Activated T-cell treated with anti-CD3 and anti-CD28 coated beads for 1 hour (primary cell): Measurements from ENCODE around the gene KANK4.
"Not testable (repeated sequence)": the region's sequence is repeated elsewhere in the genome, so short reads cannot be mapped to it uniquely, and the experiment has no call there.

ENCODE experiments used
- DNase-seq: peaks from one replicate; pipeline ENCODE4 v3.0.0-alpha.2; 2020; ENCODE audit warnings: low read depth

KANK4 gene

DNA sequence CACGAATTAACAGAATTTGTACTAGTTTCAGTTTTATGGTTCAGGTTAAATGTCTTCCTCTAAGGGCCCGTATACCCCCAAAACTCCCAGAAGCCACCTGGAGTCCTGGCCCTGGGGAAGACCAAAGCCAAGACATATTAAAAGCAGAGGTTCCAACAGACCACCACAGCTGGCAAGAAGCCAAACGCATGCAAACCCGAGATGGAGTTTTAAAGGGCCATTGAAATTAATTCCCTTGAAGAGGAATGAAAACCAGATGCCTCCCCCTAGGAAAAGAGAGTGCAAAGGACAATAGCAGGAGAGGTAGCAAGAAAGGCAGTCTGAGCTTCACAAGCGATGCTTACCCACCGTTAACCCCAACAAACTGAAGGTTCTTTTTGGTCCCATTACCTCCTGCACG, 48.1 kb downstream of the KANK4 start:
- no peak for DNase-seq

DNA sequence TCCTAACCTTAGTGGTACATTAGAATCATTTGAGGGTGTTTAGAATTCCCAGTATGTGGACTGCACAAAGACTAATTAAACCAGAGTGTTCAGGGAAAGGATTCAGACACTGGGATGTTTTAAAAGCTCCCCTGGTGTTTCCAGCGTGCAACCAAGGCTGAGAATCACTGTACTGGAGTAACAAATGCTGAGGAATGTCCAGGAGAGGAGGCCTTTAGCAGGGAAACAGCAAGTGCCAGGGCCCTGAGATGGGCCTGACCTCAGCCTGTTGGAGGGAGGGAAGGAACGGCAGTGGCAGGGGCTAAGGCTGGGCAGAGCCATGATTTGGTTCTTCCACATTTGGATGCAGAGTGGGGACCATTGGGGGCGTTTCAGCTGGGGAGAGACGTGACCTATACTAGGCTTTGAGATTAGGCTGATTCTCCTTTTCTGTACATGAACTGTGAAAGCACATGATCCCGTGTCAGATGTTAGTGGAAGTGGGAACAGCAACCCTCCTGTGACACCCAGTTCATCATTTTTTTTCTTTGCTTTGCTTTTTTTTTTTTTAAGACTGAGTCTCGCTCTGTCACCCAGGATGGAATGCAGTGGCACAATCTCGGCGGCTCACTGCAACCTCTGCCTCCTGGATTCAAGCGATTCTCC, 49.3 kb downstream of the KANK4 start:
- no peak for DNase-seq

DNA sequence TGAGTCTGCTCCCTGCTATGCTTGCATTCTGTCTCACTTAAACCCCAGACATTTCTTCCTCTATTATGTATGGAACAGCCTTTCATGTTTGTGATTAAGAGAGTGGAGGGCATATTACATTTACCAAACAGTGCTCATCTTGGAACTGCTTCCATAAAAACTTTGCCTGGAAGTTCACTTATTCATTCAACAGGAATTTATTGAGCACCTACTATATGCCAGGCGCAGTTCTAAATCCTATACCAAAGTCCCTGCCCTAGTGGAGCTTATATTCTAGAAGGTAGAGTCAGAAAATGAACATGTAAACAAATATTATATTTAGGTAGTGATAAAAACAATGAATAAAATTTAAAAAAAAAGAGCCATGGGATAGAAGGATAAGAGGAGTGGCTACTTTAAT, 49.8 kb downstream of the KANK4 start:
- DNase-seq: no peak

DNA sequence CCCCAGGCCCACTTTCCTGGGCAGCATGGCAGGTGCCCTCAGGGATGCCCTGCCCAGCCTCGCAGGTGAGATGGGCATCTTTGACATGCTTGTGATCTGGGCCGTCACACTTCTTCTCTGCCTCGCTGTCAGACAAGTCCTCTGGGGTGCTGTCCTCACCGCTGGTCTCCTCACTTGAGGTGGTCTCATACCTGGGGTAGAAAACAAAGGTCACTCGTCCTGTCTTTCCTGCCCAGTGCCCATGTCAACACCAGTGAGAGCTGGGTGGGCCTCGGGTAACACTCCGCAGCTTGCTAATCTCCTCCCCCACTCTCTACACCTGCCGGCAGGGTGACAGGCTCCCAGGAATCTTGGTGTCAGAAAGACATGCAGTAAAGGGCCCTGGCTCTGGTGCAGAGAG, 50.9 kb downstream of the KANK4 start:
- DNase-seq: no peak

DNA sequence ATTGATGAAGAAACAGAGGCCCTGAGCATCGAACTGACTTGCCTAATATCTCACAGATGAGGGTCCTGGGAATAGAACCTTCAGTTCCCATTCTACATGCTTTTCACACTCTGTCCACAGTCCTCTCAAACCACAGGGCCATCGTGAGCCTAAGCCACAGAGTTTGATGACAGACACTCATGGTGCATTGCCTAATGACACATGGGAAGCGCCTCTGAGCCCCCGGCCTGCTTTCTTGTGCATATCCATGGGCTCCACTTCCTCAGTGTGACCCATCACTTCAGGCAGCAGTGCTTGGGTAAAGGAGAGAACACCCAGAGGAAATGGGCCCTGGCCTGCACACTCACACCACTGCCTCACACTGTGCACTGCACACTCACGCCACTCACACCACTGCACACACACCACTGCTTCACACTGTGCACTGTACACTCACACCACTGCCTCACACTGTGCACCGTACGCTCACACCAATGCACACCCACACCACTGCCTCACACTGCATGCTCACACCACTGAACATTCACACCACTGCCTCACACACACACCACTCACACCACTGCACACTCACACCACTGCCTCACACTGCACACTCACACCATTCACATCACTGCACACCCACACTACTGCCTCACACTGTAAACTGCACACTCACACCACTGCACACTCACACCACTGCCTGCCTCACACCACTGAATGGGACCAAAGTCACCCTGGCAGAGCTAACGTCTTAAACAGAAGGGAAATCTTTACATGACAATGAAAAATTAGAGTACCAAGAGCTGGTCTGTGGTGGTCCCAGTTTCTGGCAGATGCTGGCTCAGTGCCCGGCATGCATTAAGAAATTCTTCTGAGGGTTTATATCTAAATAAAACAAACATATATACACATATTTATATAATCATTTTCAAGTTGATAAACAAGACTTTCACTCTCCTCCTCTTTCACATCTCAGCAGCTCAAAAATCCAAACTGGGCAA, 53.0 kb downstream of the KANK4 start:
- no peak for DNase-seq

DNA sequence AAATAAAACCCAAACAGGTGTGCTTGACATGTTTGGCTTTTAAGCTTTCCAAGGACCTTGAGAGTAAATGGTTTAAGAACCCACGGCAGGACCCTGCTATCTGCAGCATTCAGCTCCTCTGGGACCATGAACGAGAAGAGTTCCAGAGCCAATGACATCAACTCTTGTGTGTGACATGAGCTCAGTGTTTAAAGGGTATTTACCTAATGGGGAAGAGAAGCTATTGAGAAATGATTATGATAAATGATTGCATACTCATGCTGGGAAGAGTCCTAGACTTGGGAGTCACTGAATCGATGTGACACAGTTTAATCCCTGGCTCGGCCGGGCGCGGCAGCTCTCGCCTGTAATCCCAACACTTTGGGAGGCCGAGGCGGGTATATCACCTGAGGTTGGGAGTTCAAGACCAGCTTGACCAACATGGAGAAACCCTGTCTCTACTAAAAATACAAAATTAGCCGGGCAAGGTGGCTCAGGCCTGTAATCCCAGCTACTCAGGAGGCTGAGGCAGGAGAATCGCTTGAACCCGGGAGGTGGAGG, 55.4 kb downstream of the KANK4 start:
- no peak for DNase-seq

DNA sequence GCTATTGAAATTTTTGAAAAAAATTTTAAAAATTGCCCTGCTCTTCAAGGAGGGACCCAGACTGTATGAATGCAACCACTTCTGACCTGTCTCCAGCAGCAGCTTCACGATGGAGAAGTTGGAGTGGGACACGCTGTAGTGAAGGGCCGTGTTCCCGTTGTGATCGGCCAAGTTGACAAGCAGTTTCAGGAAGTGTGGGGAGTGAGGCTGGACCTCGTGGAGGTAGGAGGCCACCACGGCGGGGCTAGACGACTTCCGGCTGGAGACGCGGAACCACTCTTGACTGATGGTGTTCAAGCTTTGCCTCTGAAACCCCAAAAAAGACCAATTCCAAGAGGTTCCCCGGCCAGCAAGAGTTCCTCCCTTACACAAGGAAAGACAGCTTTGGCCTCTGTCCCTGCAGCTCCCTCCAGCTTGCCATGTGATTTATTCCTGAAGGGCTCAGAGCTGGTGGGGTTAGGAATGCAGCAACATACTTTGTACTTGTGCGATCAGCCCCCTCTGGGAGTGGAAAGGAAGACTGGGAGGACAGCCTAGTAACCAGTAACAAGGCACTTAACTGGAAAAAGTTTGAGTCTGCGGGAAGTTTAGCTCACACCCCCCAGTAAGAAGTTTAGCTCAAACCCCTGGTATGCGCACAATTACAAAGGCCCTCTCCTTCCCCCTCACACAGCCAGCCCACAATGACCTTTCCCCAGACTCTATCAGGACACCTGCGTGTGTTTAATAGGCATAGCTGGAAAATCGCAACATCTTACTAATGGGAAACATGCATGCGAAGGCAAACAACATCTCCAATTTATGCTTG, 56.0 kb downstream of the KANK4 start:
- no peak for DNase-seq

DNA sequence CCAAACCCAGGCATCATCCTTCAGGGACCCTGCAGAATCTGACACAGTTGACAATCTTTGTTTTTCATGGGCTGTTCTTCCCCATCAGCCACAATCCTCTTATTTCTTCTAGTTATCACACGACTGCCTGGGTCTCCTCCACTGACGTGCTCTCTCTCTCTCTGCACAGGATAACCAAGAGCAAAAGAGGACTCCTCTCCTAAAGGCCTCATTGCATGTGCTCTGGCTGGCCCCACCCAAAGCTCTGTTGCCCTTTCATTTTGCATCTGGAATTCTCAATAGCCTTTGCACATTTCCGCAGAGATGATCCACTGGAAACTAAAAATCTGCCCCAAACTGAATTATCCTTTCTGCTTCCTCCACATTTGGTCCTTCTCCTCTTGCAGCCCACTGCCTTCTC, 58.5 kb downstream of the KANK4 start:
- no peak for DNase-seq

DNA sequence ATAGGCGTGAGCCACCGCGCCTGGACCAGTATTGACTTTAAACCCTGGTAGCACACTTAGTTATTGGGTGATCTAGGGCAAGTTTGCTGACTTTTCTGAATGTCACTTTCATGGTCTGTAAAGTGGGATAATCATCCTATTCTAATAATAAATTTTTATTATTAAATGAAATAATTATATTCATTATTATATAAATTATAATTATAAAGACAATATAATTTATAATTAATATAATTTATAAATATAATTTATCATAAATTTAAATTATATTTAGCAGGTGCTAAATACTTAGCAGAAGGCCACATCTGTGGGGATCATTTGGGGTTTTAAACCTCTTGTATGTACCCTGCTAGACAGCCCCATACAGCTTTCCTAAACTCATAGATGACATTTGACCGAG, 59.7 kb downstream of the KANK4 start:
- DNase-seq: no peak

DNA sequence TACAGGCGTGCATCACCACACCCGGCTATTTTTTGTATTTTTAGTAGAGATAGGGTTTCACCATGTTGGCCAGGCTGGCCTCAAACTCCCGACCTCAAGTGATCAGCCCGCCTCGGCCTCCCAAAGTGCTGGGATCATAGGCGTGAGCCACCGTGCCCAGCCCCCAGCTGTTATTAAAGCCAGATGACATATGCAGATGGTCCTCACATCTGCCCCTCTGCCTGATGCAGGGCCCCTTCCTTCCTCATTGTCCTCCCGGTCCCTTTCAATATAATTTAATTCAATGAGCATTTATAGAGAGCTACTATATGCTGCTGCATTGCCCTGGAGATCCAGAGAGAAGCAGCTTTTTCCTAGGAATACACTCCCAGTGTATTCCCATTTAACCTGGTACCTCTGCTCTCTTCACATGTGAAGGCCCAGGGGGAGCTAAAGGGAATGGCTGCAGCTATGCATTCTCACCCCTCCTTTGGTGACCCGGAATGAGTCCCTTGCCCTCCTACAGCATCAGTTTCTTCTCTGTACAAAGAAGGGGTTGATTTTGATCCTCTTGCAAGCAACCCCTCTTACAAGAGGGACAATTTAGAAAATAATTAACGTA, 69.0 kb downstream of the KANK4 start:
- no peak for DNase-seq

DNA sequence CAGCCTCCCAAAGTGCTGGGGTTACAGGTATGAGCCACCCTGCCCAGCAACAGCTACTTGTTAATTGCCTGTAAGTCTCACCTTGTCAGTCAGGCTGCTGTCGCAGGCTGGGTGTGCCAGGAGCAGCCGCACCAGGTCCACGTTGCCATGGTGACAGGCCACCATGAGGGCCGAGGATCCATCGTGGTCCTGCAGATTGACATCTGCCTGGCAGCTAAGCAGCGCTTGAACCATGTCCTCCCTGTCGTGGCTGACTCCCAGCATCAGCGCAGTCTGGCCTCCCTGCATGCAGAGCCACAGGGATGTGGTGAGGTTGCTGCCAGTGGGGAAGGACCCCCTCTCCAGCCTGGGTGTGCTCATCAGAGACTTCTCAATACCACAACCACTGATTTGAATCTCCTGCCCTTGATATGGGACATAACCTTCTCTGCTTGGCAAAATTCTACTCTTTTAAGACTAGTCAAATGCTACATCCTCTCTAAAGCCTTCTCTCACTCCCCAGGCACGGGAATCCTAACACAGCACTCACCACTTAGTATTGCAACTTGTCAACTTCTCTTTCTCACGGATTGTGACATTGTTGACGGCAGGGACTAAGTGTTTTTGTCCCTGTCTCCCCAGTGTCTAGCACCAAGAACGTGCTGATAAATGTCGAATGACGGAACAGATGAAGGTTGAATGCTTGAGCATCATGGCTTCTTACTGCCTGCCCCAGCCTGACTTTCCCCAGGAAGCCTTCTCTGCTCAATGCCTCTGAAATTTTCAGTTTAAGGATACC, 71.7 kb downstream of the KANK4 start:
- DNase-seq: no peak

DNA sequence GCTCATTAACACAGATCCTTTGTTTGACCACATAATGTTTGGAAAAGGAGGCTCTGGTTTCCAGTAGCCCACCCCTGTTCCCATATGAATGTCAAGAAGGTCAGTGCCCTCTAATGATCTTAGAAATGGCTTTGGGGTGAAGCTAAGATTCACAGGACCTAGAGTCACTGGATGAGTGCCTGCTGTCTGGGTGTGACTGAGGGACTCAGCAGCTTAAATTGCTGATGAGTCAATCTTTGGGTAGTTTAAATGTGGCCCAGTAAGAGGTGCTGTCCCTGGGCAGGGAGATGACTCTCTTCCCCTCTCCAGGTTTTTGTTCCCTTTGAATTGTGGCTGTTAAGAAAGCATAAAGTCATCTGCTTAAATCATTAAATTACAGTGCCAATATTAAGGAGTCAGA, 74.0 kb downstream of the KANK4 start:
- DNase-seq: no peak

DNA sequence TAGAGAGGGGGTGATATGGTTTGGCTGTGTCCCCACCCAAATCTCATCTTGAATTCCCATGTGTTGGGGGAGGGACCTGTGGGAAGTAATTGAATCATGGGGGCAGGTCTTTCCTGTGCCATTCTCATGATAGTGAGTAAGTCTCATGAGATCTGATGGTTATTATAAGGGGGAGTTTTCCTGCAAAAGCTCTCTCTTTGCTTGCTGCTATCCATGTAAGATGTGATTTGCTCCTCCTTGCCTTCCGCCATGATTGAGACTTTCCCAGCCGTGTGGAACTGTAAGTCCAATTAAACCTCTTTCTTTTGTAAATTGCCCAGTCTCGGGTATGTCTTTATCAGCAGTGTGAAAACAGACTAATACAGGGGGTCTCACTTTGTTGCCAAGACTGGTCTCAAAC, 74.9 kb downstream of the KANK4 start:
- not testable (repeated sequence) for DNase-seq

DNA sequence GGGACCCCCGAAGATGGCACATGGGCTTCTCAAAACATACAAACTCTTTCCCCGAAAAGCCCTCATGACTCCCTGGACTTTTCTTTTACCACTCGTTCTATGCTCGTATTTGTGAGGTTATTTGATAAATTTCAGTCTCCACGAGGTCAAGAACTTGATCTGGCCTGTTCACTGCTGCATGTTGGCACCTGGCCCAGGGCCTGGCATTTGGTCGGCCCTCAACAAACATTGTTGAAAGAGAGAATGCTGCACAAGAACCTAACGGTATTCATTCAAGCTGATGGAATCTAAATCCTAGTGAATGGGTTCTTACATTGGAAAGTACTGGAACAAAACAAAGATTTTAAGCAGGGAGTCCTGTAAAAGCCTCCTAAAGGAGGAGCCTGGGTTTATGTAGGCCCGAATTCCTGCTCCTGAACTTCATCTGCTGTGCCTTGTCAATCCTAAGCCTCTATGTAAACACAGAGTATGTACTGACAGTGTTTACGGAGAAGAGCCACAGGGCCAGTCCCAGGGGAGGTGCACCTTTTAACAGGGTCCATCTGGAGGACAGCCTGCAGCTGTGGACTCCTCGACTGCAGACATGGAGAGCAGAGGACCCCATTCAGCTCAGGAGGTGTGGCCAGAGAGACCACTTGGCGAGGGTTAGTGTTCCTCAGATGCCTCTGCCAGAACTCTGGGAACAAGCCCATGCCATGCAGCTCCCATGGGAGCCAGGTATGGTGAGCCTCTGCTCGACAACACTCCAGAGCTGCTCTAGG, 77.7 kb downstream of the KANK4 start:
- no peak for DNase-seq

DNA sequence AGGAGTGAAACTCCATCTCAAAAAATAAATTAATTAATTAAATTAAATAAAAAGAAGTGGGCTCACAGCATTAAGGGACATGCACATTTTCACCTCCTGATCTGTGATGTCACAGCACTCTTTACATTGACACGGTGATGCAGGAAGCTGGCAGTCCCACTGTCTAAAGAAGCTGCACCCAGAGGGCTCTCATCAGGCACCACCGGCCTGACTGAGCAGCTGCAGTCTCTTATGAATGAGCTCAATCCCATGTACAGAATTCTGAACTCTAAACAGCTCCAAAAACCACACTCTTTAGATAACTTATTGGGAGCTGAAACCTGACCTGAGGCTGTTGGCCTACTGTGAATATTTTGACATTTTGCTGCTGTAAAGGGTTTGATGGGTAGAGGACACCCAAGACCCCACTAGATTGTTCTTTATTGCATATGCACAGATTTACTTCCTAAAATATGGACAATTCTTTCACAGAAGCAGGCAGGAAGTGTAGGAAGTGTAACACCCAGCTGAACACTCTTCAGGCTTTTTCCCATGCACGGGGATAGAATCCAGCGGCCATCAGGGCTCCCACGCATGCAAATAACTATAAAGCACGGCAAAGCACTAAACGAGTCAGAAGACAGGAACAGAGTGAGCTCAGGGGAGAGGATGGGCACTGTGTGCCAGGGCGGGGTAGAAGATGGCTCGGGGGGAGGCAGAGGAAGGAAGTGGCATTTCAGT, 78.4 kb downstream of the KANK4 start:
- DNase-seq: no peak

DNA sequence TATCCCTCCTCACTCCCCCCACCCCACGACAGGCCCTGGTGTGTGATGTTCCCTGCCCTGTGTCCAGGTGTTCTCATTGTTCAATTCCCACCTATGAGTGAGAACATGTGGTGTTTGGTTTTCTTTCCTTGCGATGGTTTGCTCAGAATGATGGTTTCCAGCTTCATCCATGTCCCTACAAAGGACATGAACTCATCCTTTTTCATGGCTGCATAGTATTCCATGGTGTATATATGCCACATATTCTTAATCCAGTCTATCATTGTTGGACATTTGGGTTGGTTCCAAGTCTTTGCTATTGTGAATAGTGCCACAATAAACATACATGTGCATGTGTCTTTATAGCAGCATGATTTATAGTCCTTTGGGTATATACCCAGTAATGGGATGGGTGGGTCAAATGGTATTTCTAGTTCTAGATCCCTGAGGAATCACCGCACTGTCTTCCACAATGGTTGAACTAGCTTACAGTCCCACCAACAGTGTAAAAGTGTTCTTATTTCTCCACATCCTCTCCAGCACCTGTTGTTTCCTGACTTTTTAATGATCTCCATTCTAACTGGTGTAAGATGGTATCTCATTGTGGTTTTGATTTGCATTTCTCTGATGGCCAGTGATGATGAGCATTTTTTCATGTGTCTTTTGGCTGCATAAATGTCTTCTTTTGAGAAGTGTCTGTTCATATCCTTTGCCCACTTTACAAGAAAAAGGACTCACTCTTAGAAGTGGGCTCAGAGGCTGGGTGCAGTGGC, 79.4 kb downstream of the KANK4 start:
- not testable (repeated sequence) for DNase-seq

DNA sequence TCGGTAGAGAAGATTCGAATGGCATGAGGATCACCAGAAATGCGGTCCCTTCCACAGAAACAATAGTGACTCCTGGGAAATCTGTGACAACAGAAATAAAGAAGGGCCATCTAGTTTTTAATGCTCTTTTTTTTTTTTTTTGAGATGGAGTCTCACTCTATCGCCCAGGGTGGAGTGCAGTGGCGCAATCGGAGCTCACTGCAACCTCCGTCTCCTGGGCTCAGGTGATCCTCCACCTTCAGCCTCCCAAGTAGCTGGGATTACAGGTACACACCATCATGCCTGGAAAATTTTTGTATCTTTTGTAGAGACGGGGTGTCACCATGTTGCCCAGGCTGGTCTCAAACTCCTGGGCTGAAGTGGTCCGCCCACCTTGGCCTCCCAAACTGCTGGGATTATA, 80.7 kb downstream of the KANK4 start:
- no peak for DNase-seq

DNA sequence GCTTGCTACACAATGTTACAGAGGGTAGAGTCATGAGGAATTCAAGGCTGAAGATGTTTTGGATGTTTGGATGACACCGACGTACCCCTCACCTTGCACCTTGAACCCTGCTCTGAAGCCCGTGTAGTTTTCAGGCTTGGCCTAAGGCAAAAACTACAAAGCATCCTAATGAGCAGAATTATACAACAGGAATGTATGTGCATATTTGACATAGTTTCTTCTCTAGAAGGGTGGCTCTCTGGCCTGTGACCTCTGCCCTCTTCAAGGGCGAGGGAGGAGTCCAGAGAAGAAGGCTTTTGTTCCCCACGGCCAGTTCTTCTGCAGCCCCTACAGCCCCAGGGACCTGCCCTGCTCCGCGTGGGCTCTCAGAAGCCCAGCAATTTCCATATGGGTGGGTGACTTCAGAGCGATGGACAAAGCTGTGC, 81.3 kb downstream of the KANK4 start:
- DNase-seq: no peak

DNA sequence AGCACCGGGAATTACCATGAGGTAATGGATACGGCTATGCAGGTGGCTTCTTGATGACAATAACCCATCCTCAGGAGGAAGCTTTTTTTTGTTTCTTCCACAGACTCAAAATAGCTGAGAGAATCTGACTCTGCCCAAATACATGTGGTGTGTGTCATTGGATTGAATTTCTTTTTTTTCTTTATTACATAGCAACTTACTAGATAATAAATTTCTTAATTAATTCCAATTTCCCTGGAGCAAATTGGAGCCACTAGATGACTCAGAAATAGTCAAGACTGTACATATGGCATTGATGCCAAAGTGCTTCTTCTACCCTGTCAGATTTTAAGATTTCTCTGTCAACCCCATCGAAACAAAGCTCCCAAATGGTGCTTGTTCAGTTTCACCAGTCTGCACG, 81.9 kb downstream of the KANK4 start:
- DNase-seq: no peak
